PC-9 (cell line): Measurements from ENCODE around the gene CUL2. TPM values are rescaled to one million over a fixed set of nuclear protein-coding genes. Genes with fewer than 3 reads are reported as not detected.

Experiments used
- BruUV-seq: library from RNA; stranded (reverse); fragments of 400-500 nt; replicated peaks from 2 replicates; lab custom pipeline; 2021; lab: Mats Ljungman, UMichigan
- CTCF ChIA-PET: fragments of 300-600 bp; sonication (Branson Sonifier 250); formaldehyde crosslinking; loops from one replicate; lab custom pipeline; 2022; ENCODE audit warnings: antibody characterized with exemption; lab: Charles Lee
- POLR2A ChIA-PET: fragments of 300-600 bp; sonication (Branson Sonifier 250); formaldehyde crosslinking; loops from one replicate; lab custom pipeline; 2022; ENCODE audit warnings: antibody characterized with exemption; ENCODE audit not compliant: unreplicated experiment; lab: Charles Lee
- DNase-seq, 2 experiments: peaks; one replicate each; pipeline versions ENCODE4 v3.0.0 to v3.0.0-alpha.2; 2015 to 2022; ENCODE audit warnings: mixed read lengths in 1 of 2
- H2AFZ ChIP-seq: fragments of 200-600 bp; sonication (generic); 2 replicates; pipeline ENCODE4 v1.8.1; 2017; ENCODE audit warnings: antibody characterized with exemption
- H3F3A ChIP-seq: fragments of 200-600 bp; sonication (generic); 2 replicates; pipeline ENCODE4 v1.8.1; 2017; ENCODE audit warnings: antibody characterized with exemption, mild to moderate bottlenecking, low read depth; ENCODE audit not compliant: insufficient read depth
- H3K27ac ChIP-seq: fragments of 200-600 bp; sonication (generic); 2 replicates; pipeline ENCODE4 v1.6.1; 2016; ENCODE audit warnings: mixed run types
- H3K27me3 ChIP-seq: fragments of 200-600 bp; sonication (generic); 2 replicates; pipeline ENCODE4 v1.6.1; 2016; ENCODE audit warnings: low read depth, mixed run types; ENCODE audit not compliant: insufficient read depth
- H3K36me3 ChIP-seq: fragments of 200-600 bp; sonication (generic); 2 replicates; pipeline ENCODE4 v1.6.1; 2016; ENCODE audit warnings: low read depth, mixed run types
- H3K4me1 ChIP-seq: fragments of 200-600 bp; sonication (generic); replicated peaks from 2 replicates; pipeline ENCODE4 v1.6.1; 2016; ENCODE audit warnings: mixed run types; ENCODE audit not compliant: insufficient read depth
- H3K4me2 ChIP-seq: fragments of 200-600 bp; sonication (generic); 2 replicates; pipeline ENCODE4 v1.6.1; 2017; ENCODE audit warnings: mixed run types
- H3K4me3 ChIP-seq: fragments of 200-600 bp; sonication (generic); 2 replicates; pipeline ENCODE4 v1.6.1; 2016; ENCODE audit warnings: mixed run types
- H3K79me2 ChIP-seq: fragments of 200-600 bp; sonication (generic); 2 replicates; pipeline ENCODE4 v1.6.1; 2017; ENCODE audit warnings: low read depth, mixed run types
- H3K9me2 ChIP-seq: fragments of 200-600 bp; sonication (generic); 2 replicates; pipeline ENCODE4 v1.8.1; 2017; ENCODE audit warnings: mild to moderate bottlenecking; ENCODE audit not compliant: insufficient read depth
- H3K9me3 ChIP-seq: fragments of 200-600 bp; sonication (generic); 2 replicates; pipeline ENCODE4 v1.8.1; 2016; ENCODE audit warnings: low read depth; ENCODE audit not compliant: insufficient read depth
- H4K20me1 ChIP-seq: fragments of 200-600 bp; sonication (generic); 2 replicates; pipeline ENCODE4 v1.8.1; 2017; ENCODE audit not compliant: insufficient read depth
- CTCF ChIP-seq: fragments of 200-600 bp; sonication (generic); conservative IDR thresholded peaks from 2 replicates; pipeline ENCODE4 v1.6.1; 2017; ENCODE audit warnings: mixed run types, antibody characterized with exemption, mild to moderate bottlenecking, moderate library complexity
- EZH2 ChIP-seq: fragments of 200-600 bp; sonication (generic); IDR thresholded peaks from 2 replicates; pipeline ENCODE4 v1.8.0; 2017; ENCODE audit warnings: antibody characterized with exemption, low read depth
- intact Hi-C: fragments of 100-400 bp; cut with micrococcal nuclease; formaldehyde crosslinking; loops from one replicate; pipeline ENCODE4 v1.10.0; 2022; ENCODE audit not compliant: unreplicated experiment
- total RNA-seq: library from RNA; stranded (reverse); gene quantifications from 2 replicates; pipeline ENCODE4 v1.2.3, GENCODE V29; 2021

Gene CUL2
- total RNA-seq, 1 experiment from 2014 or later = 31.5 TPM

- no peak overlapping the region for H3K27ac ChIP-seq
- no peak overlapping the region for H3K4me3 ChIP-seq
- TF ChIP-seq EZH2 = no peak
- TF ChIP-seq CTCF = no peak
- no peaks in the 10 kb centered on the region for H3K9me3 ChIP-seq
- H2AFZ ChIP-seq = no peak overlapping the region
- H3F3A ChIP-seq = no peaks in the 10 kb centered on the region
- H3K4me2 ChIP-seq = no peak overlapping the region
- no peaks in the 10 kb centered on the region for H3K4me1 ChIP-seq
- H3K36me3 ChIP-seq = no peaks in the 10 kb centered on the region; the same call in 1 of the 2 replicates
- H3K27me3 ChIP-seq = no peaks in the 10 kb centered on the region
- no peaks in the 10 kb centered on the region for H3K79me2 ChIP-seq
- no peak for DNase-seq
- ChIA-PET POLR2A (no interaction called here), CTCF (no interaction called here)
- no peaks in the 10 kb centered on the region for H4K20me1 ChIP-seq
- H3K9me2 ChIP-seq = no peaks in the 10 kb centered on the region
- no TSS peak for BruUV-seq
- intact Hi-C loops = no loop called here
Measured at GRCh38 chr10:35012781-35013180, 77.4 kb downstream of the CUL2 start.

GRCh38 chr10:35011771-35012191 lies 78.4 kb downstream of the CUL2 start:
- H3K36me3 ChIP-seq = no peaks in the 10 kb centered on the region; the same call in 1 of the 2 replicates
- BruUV-seq = no TSS peak
- H4K20me1 ChIP-seq = no peaks in the 10 kb centered on the region
- intact Hi-C loops = no loop called here
- peak in 1 of 2 experiments; percentile 9 for DNase-seq
- POLR2A ChIA-PET = no interaction called here
- no peaks in the 10 kb centered on the region for H3K9me3 ChIP-seq
- H3K4me2 ChIP-seq = no peak overlapping the region
- H3K4me1 ChIP-seq = peaks cover 4% of the 10 kb centered on the region; the same call in 1 of the 2 replicates
- H3K79me2 ChIP-seq = no peaks in the 10 kb centered on the region
- no peak for TF ChIP-seq EZH2
- TF ChIP-seq CTCF = no peak
- H3K9me2 ChIP-seq = no peaks in the 10 kb centered on the region
- no peak overlapping the region for H3K27ac ChIP-seq
- H3K4me3 ChIP-seq = no peak overlapping the region
- no peak overlapping the region for H2AFZ ChIP-seq
- CTCF ChIA-PET = no interaction called here
- H3K27me3 ChIP-seq = no peaks in the 10 kb centered on the region
- H3F3A ChIP-seq = peaks cover 3% of the 10 kb centered on the region; the same call in 1 of the 2 replicates

- Histone ChIP-seq H3K9me3 (no peaks in the 10 kb centered on the region; the same call in 1 of the 2 replicates), H3K4me1 (peaks cover 19% of the 10 kb centered on the region), H3K36me3 (no peaks in the 10 kb centered on the region; the same call in 1 of the 2 replicates), H3K4me3 (no peak overlapping the region), H3K27ac (no peak overlapping the region), H3K79me2 (no peaks in the 10 kb centered on the region), H4K20me1 (no peaks in the 10 kb centered on the region), H3K9me2 (no peaks in the 10 kb centered on the region), H3F3A (peaks cover 19% of the 10 kb centered on the region; the same call in 1 of the 2 replicates), H3K27me3 (no peaks in the 10 kb centered on the region), H3K4me2 (no peak overlapping the region), H2AFZ (no peak overlapping the region)
- CTCF ChIA-PET = no interaction called here
- POLR2A ChIA-PET = interaction anchor here (0.7 kb wide), 1 partner anchor 159 kb away, joined by 3 read pairs; no protein-coding TSS in a partner anchor
- no TSS peak for BruUV-seq
- intact Hi-C loops = no loop called here
- no peak for DNase-seq
- TF ChIP-seq CTCF (no peak), EZH2 (no peak)
Measured at GRCh38 chr10:35007858-35008301, 82.3 kb downstream of the CUL2 start.
